22Rv1 (cell line): ENCODE data around the gene SNRPB.
A peak's percentile ranks its signal among the peaks of the same experiment; 100 is the strongest.

ENCODE experiments used
- H3K27ac ChIP-seq: fragments of 450-650 bp; 2 replicates; pipeline ENCODE4 v1.5.1; 2017
- ZFX ChIP-seq: fragments of 450-650 bp; IDR thresholded peaks from 2 replicates; pipeline ENCODE4 v1.6.1; 2017; ENCODE audit warnings: antibody characterized with exemption, borderline replicate concordance
- TF ChIP-seq, protein P1 (sequence below): fragments of 450-650 bp; IDR thresholded peaks from 2 replicates; pipeline ENCODE4 v1.5.1; 2017; ENCODE audit warnings: mild to moderate bottlenecking

Gene SNRPB

DNA sequence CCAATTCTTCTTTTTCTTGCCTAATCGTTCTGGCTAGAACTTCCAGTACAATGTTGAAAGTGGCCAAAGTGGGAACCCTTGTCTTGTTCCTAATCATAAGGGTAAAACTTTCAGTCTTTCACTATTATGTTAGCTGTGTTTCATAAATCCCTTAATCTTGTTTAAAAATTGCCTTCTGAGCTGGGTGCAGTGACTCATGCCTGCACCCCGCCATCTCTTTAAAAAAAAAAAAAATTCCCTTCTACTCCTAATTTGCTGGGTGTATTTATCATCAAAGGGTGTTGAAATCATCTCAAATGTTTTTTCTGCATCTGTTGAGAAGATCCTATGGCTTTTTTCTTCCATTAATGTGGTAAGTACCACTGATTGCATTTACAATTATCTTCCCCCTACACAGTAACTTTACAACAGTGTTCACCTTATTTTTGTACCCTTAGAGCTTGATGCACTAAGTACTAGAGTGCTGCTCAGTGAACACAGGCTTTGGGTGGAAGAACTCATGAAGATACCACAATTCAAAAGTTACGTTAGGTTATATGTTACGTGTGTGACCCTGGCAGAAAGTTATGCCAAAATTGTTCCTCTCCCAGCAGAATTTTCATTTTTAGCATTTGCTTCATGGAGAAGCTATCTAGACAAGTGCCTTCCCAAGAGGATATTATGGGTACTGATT lies 9.7 kb downstream of the SNRPB start:
- H3K27ac ChIP-seq: peak overlapping the region; percentile 25
- TF ChIP-seq, protein P1, sequence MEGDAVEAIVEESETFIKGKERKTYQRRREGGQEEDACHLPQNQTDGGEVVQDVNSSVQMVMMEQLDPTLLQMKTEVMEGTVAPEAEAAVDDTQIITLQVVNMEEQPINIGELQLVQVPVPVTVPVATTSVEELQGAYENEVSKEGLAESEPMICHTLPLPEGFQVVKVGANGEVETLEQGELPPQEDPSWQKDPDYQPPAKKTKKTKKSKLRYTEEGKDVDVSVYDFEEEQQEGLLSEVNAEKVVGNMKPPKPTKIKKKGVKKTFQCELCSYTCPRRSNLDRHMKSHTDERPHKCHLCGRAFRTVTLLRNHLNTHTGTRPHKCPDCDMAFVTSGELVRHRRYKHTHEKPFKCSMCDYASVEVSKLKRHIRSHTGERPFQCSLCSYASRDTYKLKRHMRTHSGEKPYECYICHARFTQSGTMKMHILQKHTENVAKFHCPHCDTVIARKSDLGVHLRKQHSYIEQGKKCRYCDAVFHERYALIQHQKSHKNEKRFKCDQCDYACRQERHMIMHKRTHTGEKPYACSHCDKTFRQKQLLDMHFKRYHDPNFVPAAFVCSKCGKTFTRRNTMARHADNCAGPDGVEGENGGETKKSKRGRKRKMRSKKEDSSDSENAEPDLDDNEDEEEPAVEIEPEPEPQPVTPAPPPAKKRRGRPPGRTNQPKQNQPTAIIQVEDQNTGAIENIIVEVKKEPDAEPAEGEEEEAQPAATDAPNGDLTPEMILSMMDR: no peak
- TF ChIP-seq ZFX: no peak

DNA sequence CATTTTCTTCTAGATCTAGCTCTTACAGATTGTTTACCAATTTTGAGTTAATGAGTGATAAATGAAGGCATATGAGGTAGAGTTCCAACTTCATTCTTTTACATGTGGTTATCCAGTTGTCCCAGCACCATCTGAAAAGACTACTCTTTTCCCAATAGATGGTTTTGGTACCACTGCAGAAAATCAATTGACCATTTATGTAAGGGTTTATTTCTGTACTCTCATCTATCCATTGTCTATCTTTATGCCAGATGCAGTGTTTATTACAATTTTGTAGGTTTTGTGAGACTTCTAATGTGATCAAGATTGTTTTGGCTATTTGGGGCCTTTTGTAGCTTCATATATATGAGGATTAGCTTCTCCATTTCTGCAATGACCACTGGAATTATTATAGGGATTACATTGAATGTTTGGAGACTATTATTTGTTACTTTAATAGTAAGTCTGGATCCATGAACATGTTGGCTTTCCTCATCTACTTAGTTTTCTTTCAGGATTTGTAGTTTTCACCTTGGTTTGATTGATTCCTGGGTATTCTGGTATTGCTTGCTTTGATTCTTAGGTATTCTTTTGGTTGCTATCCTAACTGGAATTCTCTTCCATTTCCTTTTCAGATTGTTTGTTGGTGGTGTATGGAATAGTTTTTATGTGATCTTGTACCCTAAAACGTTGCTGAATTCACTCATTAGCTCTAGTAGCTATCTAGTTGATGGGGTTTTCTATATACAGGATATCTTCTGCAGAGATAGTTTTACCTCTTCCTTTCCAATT lies 10.4 kb downstream of the SNRPB start:
- H3K27ac ChIP-seq: peak overlapping the region; percentile 25
- TF ChIP-seq ZFX: no peak
- TF ChIP-seq, protein P1: no peak

DNA sequence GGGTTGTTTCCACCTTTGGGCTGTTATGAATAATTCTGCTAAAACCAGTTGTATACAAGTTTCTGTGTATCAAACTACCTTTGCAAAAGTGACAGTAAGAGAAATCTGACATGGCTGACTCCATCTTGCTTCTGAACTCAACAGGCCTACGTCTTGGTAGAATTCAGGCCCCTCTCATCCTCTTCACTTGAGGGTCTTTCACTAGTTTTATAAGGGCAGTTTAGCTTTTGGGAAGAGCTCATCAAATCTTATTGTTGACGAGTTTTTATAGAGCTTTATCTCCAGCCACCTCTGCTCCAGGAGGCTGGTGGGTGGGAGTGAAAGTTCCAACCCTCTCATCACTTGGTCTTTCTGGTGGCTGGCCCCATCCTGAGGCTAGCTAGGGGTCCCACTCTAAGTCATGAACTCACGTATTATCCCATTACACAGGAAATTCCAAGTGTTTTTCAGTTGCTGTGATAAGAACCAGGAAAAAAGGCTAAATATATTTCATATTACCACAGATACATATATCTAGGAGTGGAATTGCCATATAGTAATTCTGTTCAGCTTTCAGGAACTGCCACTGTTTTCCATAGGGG lies 11.6 kb downstream of the SNRPB start:
- no peak overlapping the region for H3K27ac ChIP-seq
- no peak for TF ChIP-seq ZFX
- TF ChIP-seq, protein P1: no peak

DNA sequence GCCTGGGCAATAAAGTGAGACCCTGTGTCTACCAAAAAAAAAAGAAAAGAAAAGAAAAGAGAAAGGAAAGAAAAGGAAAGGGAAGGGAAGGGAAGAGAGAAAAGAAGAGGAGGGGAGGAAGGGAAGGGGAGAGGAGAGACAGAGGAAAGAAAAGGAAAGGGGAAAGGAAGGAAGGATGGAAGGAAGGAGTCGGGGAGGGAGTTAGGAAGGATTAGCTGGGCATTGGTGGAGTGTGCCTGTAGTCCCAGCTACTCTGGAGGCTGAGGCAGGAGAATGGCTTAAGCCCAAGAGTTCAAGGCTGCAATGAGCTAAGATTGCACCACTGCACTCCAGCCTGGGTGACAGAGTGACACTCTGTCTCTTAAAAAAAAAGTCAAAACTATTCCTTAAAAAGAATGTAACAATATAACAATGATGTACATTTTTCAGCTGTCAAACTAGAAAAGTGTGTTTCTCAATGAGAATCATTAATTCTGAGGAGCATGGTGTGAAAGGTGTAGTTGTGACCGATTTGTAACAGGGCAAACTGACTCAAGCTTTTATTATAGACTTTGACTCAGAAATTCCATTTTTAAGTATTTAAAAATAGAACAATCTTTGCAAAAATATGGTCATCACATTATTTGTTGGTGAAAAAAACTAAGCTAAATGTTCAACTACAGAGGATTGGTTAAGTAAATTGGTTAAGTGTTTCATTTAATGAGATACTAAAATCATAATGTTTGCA lies 14.7 kb downstream of the SNRPB start:
- H3K27ac ChIP-seq: no peak overlapping the region
- TF ChIP-seq, protein P1: no peak
- no peak for TF ChIP-seq ZFX

DNA sequence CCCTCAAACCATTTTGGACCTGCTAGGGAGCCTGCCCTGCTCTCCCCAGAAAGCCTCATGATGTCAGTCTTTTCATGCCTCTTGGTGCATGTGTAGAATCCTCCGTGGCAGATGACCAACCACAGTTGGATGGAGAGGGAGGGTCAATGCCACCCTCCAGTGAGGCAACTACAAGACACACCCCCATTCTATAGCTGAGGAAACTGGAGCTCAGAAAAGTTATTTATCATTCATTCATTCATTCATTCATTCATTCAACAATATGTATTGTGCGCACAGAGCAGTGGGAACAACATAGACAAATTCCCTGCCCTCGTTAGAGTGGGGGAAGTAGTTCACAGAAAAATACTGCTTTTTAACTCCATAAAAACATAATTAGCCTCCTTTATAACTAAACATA lies 16.8 kb downstream of the SNRPB start:
- TF ChIP-seq, protein P1: no peak
- TF ChIP-seq ZFX: no peak
- no peak overlapping the region for H3K27ac ChIP-seq

DNA sequence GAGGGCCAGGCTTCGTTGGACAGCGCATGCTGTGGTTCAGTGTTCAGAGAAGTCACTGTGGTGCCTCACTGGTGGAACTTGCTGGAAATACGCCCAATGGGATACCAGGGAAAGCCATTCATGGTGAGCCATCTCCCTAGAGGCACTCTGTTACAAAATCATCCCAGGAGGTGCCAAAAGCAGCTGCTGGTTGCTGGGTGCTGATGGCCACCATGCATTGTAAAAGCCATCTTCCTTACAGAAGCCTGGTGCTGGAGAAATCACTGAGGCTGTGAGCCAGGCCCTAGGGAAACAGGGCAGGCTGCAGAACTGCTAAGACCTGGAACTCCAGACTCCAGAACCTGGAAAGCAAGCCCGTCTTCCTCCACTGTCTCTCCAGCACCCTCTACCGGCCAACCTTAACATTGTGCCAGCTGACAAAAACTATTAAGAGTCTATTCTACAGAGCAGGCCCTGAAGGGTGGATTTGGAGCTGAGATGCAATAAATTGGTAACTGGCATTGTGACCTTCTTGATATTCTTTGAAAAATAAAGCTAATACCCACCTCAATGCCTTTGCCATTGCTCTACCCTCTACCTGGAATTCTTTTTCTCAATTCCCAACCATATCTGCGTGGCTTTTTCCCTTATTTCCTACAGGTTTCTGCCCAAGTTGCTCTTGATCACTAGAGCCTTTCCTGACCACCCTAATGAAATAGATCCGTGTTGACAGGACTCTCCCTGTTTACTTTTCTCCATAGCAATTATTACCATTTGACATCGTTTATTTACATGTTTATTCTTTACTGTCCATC lies 18.5 kb downstream of the SNRPB start:
- TF ChIP-seq, protein P1: peak; percentile 93
- no peak for TF ChIP-seq ZFX
- no peak overlapping the region for H3K27ac ChIP-seq
